ENCODE results near the gene RGS6. TPM values are rescaled to one million over a fixed set of nuclear protein-coding genes. Genes with fewer than 3 reads are reported as not detected.

Gene RGS6
- total and polyA plus RNA-seq, 7 donors: 0.79 to 8.0 (median 1.6) TPM; not detected in 2

DNA sequence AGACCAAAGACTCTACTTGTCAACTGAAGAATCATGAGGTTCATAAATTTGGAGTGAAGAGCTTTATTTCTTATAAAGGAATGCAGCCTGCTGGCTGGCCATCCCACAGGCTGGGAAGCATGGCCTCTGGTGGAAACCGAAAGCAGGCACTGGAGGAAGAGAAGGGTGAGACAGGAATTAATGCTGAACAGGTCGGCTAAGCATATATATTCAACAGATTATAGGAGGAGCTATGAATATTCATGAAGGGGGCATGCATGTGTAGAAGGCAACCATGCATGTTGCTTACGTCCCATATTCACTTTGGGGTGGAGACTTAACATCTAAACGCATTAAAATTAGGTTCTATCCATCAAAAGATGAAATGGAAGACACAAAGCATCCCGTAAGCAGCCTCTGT lies 20.6 kb upstream of the RGS6 start:
- no peak overlapping the region for H3K4me3 ChIP-seq
- intact Hi-C loops (cut with DNase I): no loop called here
- H3K9me3 ChIP-seq: no peaks in the 10 kb centered on the region
- TF ChIP-seq POLR2AphosphoS5 (IDR thresholded peaks at IDR 0.05) (no peak), POLR2A (IDR thresholded peaks at IDR 0.05) (no peak), EP300 (IDR thresholded peaks at IDR 0.05) (no peak)
- TF ChIP-seq, protein P1, sequence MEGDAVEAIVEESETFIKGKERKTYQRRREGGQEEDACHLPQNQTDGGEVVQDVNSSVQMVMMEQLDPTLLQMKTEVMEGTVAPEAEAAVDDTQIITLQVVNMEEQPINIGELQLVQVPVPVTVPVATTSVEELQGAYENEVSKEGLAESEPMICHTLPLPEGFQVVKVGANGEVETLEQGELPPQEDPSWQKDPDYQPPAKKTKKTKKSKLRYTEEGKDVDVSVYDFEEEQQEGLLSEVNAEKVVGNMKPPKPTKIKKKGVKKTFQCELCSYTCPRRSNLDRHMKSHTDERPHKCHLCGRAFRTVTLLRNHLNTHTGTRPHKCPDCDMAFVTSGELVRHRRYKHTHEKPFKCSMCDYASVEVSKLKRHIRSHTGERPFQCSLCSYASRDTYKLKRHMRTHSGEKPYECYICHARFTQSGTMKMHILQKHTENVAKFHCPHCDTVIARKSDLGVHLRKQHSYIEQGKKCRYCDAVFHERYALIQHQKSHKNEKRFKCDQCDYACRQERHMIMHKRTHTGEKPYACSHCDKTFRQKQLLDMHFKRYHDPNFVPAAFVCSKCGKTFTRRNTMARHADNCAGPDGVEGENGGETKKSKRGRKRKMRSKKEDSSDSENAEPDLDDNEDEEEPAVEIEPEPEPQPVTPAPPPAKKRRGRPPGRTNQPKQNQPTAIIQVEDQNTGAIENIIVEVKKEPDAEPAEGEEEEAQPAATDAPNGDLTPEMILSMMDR (IDR thresholded peaks at IDR 0.05): no peak
- 83 to 88% methylated on average over 5 of the region's 5 CpGs for WGBS, 2 donors
- DNase-seq: no peak
- no peaks in the 10 kb centered on the region for H3K4me1 ChIP-seq
- H3K27ac ChIP-seq: no peak overlapping the region
- H3K36me3 ChIP-seq: no peaks in the 10 kb centered on the region
- H3K27me3 ChIP-seq: no peaks in the 10 kb centered on the region

DNA sequence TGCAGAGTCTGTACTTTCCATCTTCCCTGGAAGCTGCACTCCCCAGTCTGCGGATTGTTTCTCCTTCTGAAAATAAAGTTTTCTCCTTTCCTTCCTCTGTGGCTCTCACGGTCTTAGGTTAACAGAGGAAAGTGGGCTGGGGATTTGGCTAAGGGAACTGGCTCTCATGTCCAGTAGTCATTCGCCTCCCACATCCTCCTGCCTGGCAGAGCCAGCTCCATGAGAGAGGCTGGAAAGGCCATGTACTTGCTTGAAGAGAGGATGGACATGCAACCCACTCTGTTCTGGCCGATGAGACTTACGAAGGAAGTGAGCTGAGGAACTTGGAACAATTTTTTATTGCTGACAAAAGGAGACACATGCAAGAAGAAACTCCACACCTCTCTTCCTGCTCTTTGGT lies 18.9 kb upstream of the RGS6 start:
- no peaks in the 10 kb centered on the region for H3K4me1 ChIP-seq
- WGBS, 2 donors: 70 to 86% methylated on average over 5 of the region's 5 CpGs
- H3K27me3 ChIP-seq: no peaks in the 10 kb centered on the region
- H3K27ac ChIP-seq: no peak overlapping the region
- intact Hi-C loops (cut with DNase I): no loop called here
- no peak for DNase-seq
- no peak overlapping the region for H3K4me3 ChIP-seq
- no peaks in the 10 kb centered on the region for H3K36me3 ChIP-seq
- no peak for TF ChIP-seq POLR2AphosphoS5 (IDR thresholded peaks at IDR 0.05)
- TF ChIP-seq POLR2A (IDR thresholded peaks at IDR 0.05): no peak
- TF ChIP-seq, protein P1 (IDR thresholded peaks at IDR 0.05): no peak
- TF ChIP-seq EP300 (IDR thresholded peaks at IDR 0.05): no peak
- H3K9me3 ChIP-seq: no peaks in the 10 kb centered on the region

DNA sequence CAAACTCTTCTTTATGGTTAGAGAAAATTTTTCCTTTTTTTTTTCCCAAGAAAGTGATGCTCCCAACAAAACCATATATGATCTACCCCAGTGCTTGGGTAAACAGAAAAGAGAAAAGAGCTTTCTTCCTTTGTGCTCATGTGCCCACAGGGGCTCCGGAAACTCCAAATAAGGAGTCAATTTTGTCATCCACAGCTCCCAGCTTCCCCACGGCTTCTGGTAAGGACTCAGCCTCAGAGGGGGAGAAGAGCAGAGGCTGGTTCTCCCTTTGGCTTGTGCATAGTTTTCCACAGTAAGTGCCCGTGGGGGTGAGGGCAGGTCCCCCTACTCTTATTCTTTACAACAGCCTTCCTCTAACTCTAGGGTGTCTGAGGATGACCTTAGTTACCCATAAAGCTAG lies 13.3 kb upstream of the RGS6 start:
- no peaks in the 10 kb centered on the region for H3K9me3 ChIP-seq
- H3K4me3 ChIP-seq: no peak overlapping the region
- 24 to 38% methylated on average over 3 of the region's 3 CpGs for WGBS, 2 donors
- H3K27me3 ChIP-seq: no peaks in the 10 kb centered on the region
- DNase-seq: no peak
- H3K4me1 ChIP-seq: no peaks in the 10 kb centered on the region
- no peaks in the 10 kb centered on the region for H3K36me3 ChIP-seq
- no peak overlapping the region for H3K27ac ChIP-seq
- TF ChIP-seq POLR2AphosphoS5 (IDR thresholded peaks at IDR 0.05) (no peak), EP300 (IDR thresholded peaks at IDR 0.05) (no peak), POLR2A (IDR thresholded peaks at IDR 0.05) (no peak)
- TF ChIP-seq, protein P1 (IDR thresholded peaks at IDR 0.05): no peak
- intact Hi-C loops (cut with DNase I): no loop called here

DNA sequence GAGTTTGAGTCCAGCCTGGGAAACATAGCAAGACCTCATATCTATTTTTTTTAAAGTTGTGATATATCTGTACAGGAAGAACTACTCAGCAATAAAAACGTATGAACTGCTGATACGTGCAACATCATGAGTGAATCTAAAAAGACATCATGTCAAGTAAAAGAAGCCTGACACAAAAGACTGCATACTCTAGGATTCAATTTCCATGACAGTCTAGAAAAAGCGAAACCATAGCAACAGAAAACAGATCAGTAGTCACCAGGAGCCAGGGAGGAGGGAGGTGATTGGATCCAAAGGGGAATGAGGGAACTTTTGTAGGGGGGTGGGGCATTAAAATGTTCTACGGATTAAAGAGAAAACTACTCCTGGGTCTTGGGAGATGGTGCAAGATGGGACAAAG lies 8.7 kb upstream of the RGS6 start:
- no peak for DNase-seq
- H3K4me3 ChIP-seq: no peak overlapping the region
- no peaks in the 10 kb centered on the region for H3K27me3 ChIP-seq
- H3K36me3 ChIP-seq: no peaks in the 10 kb centered on the region
- WGBS, 2 donors: 78 to 80% methylated on average over 4 of the region's 4 CpGs
- no peaks in the 10 kb centered on the region for H3K4me1 ChIP-seq
- H3K27ac ChIP-seq: no peak overlapping the region
- intact Hi-C loops (cut with DNase I): no loop called here
- H3K9me3 ChIP-seq: no peaks in the 10 kb centered on the region
- no peak for TF ChIP-seq POLR2AphosphoS5 (IDR thresholded peaks at IDR 0.05)
- TF ChIP-seq, protein P1 (IDR thresholded peaks at IDR 0.05): no peak
- TF ChIP-seq POLR2A (IDR thresholded peaks at IDR 0.05): no peak
